IPS DF 4.7 (cell line): ENCODE measurements around the gene SDCCAG8.

ENCODE experiments used
- DNase-seq: peaks from one replicate; pipeline ENCODE4 v3.0.0-alpha.2; 2013; ENCODE audit warnings: low spot score; ENCODE audit errors: extremely low read depth

SDCCAG8 gene

GRCh38 chr1:243390162-243390791, 134.4 kb downstream of the SDCCAG8 start:
- no peak for DNase-seq

- DNase-seq = no peak
Observed at GRCh38 chr1:243391355-243391754, 135.5 kb downstream of the SDCCAG8 start.

GRCh38 chr1:243393096-243393495, 137.3 kb downstream of the SDCCAG8 start:
- DNase-seq = no peak

- DNase-seq = no peak
Observed at GRCh38 chr1:243394066-243394465, 138.2 kb downstream of the SDCCAG8 start.

GRCh38 chr1:243394601-243395464, 139.0 kb downstream of the SDCCAG8 start:
- DNase-seq = no peak

GRCh38 chr1:243396424-243396823, 140.6 kb downstream of the SDCCAG8 start:
- no peak for DNase-seq

GRCh38 chr1:243396876-243397275, 141.0 kb downstream of the SDCCAG8 start:
- DNase-seq = no peak

- DNase-seq = no peak
Observed at GRCh38 chr1:243397613-243398321, 141.9 kb downstream of the SDCCAG8 start.

- DNase-seq = no peak
Observed at GRCh38 chr1:243399561-243400155, 143.8 kb downstream of the SDCCAG8 start.

GRCh38 chr1:243402868-243403267, 147.0 kb downstream of the SDCCAG8 start:
- DNase-seq = no peak

- DNase-seq = no peak
Observed at GRCh38 chr1:243406424-243406823, 150.6 kb downstream of the SDCCAG8 start.

- DNase-seq = no peak
Observed at GRCh38 chr1:243407284-243408018, 151.6 kb downstream of the SDCCAG8 start.

GRCh38 chr1:243408479-243408878, 152.6 kb downstream of the SDCCAG8 start:
- no peak for DNase-seq

- no peak for DNase-seq
Observed at GRCh38 chr1:243409284-243409683, 153.4 kb downstream of the SDCCAG8 start.

GRCh38 chr1:243411472-243411871, 155.6 kb downstream of the SDCCAG8 start:
- no peak for DNase-seq

GRCh38 chr1:243413431-243414151, 157.8 kb downstream of the SDCCAG8 start:
- no peak for DNase-seq

GRCh38 chr1:243414152-243414494, 158.3 kb downstream of the SDCCAG8 start:
- no peak for DNase-seq

- no peak for DNase-seq
Observed at GRCh38 chr1:243415663-243416408, 160.0 kb downstream of the SDCCAG8 start.

GRCh38 chr1:243416495-243416894, 160.7 kb downstream of the SDCCAG8 start:
- no peak for DNase-seq
